CD8-positive, alpha-beta memory T cell (primary cell): ENCODE data around the gene AGBL4. TPM values are rescaled to one million over a fixed set of nuclear protein-coding genes. Genes with fewer than 3 reads are reported as not detected.
A peak's percentile ranks its signal among the peaks of the same experiment; 100 is the strongest.

ENCODE experiments used
- CTCF ChIA-PET: fragments of 350-600 bp; sonication (Branson Sonifier 250); formaldehyde crosslinking; loops from one replicate; lab custom pipeline; 2021; ENCODE audit warnings: antibody characterized with exemption; lab: Charles Lee
- POLR2A ChIA-PET: fragments of 350-600 bp; sonication (Branson Sonifier 250); formaldehyde crosslinking; loops from one replicate; lab custom pipeline; 2021; ENCODE audit warnings: antibody characterized with exemption; lab: Charles Lee
- DNase-seq, 5 donors: peaks; one replicate each; pipeline versions ENCODE4 v3.0.0 to v3.0.0-alpha.2; 2020 to 2022; ENCODE audit warnings: mixed read lengths in 1 of 5
- H3K27ac ChIP-seq: one replicate; pipeline ENCODE4 v1.7.0; 2013; ENCODE audit warnings: low read depth, mild to moderate bottlenecking, low read length, moderate library complexity
- H3K27me3 ChIP-seq: 2 replicates; pipeline ENCODE4 v1.7.0; 2013; ENCODE audit warnings: low read length, mild to moderate bottlenecking; ENCODE audit not compliant: insufficient read depth, poor library complexity, severe bottlenecking
- H3K36me3 ChIP-seq: 2 replicates; pipeline ENCODE4 v1.7.0; 2013; ENCODE audit warnings: mild to moderate bottlenecking, low read length, moderate library complexity; ENCODE audit not compliant: insufficient read depth
- H3K4me1 ChIP-seq: 2 replicates; pipeline ENCODE4 v1.7.0; 2013; ENCODE audit warnings: mild to moderate bottlenecking, low read length, moderate library complexity; ENCODE audit not compliant: insufficient read depth
- H3K4me3 ChIP-seq: 2 replicates; pipeline ENCODE4 v1.7.0; 2013; ENCODE audit warnings: mild to moderate bottlenecking, low read length
- H3K9me3 ChIP-seq: 2 replicates; pipeline ENCODE4 v1.7.0; 2013; ENCODE audit warnings: mild to moderate bottlenecking, low read length
- H3K27ac Mint-ChIP-seq, 8 donors: one replicate each; pipeline ENCODE4 v1.8.0; 2020 to 2021; ENCODE audit warnings: mixed read lengths in 8 of 8, mild to moderate bottlenecking in 6 of 8, inconsistent platforms in 3 of 8, moderate library complexity in 3 of 8
- H3K27me3 Mint-ChIP-seq, 2 donors: one replicate each; pipeline ENCODE4 v1.8.0; 2020 to 2021; ENCODE audit warnings: mixed read lengths in 2 of 2, mild to moderate bottlenecking in 1 of 2, moderate library complexity in 1 of 2
- H3K36me3 Mint-ChIP-seq, 3 donors: one replicate each; pipeline ENCODE4 v1.8.0; 2020 to 2021; ENCODE audit warnings: mixed read lengths in 3 of 3, inconsistent platforms in 1 of 3, mild to moderate bottlenecking in 1 of 3
- H3K4me1 Mint-ChIP-seq, 3 donors: one replicate each; pipeline ENCODE4 v1.8.0; 2020 to 2021; ENCODE audit warnings: mixed read lengths in 3 of 3, inconsistent platforms in 1 of 3, mild to moderate bottlenecking in 1 of 3
- H3K4me3 Mint-ChIP-seq, 7 donors: one replicate each; pipeline ENCODE4 v1.8.0; 2020 to 2021; ENCODE audit warnings: mixed read lengths in 7 of 7, mild to moderate bottlenecking in 6 of 7, moderate library complexity in 4 of 7, inconsistent platforms in 2 of 7
- H3K9me3 Mint-ChIP-seq, 5 donors: one replicate each; pipeline ENCODE4 v1.8.0; 2020 to 2022; ENCODE audit warnings: mixed read lengths in 5 of 5, mild to moderate bottlenecking in 3 of 5, moderate library complexity in 2 of 5, inconsistent platforms in 1 of 5
- polyA plus RNA-seq: library from polyadenylated mRNA; unstranded; fragments of 300-500 nt; fragmentation: Illumina TruSeq; gene quantifications from one replicate; pipeline ENCODE4 v1.2.3, GENCODE V29; 2021
- total RNA-seq, 2 experiments: library from RNA; stranded (reverse); gene quantifications; one replicate each; pipeline ENCODE4 v1.2.3, GENCODE V29; 2021

AGBL4 gene
- total and polyA plus RNA-seq, 3 experiments from 2014 or later = 0.22 TPM; not detected in 2

- Histone ChIP-seq H3K27ac (no peak overlapping the region), H3K9me3 (no peaks in the 10 kb centered on the region), H3K4me3 (no peak overlapping the region), H3K27me3 (no peaks in the 10 kb centered on the region), H3K36me3 (no peaks in the 10 kb centered on the region), H3K4me1 (no peaks in the 10 kb centered on the region)
- ChIA-PET CTCF (no interaction called here), POLR2A (no interaction called here)
- Mint-ChIP-seq H3K27ac (no peak overlapping the region), H3K4me1 (peaks cover 3 to 14% (median 9%) of the 10 kb centered on the region in 3 donors), H3K36me3 (no peaks in the 10 kb centered on the region), H3K9me3 (no peaks in the 10 kb centered on the region), H3K27me3 (no peaks in the 10 kb centered on the region), H3K4me3 (no peak overlapping the region)
- no peak for DNase-seq
These were observed 1298.3 kb downstream of the AGBL4 start for GRCh38 chr1:48725341-48726046.

GRCh38 chr1:48720929-48721328, 1302.8 kb downstream of the AGBL4 start:
- H3K9me3 Mint-ChIP-seq = peaks cover 0 to 2% (median 0%) of the 10 kb centered on the region in 5 donors
- POLR2A ChIA-PET = no interaction called here
- H3K36me3 Mint-ChIP-seq = no peaks in the 10 kb centered on the region
- H3K36me3 ChIP-seq = no peaks in the 10 kb centered on the region
- H3K9me3 ChIP-seq = no peaks in the 10 kb centered on the region
- no peak overlapping the region for H3K27ac ChIP-seq
- H3K4me1 ChIP-seq = no peaks in the 10 kb centered on the region
- no peak overlapping the region for H3K27ac Mint-ChIP-seq
- H3K27me3 Mint-ChIP-seq = no peaks in the 10 kb centered on the region
- H3K4me3 Mint-ChIP-seq = no peak overlapping the region
- no peaks in the 10 kb centered on the region for H3K4me1 Mint-ChIP-seq
- CTCF ChIA-PET = no interaction called here
- no peaks in the 10 kb centered on the region for H3K27me3 ChIP-seq
- DNase-seq = no peak
- no peak overlapping the region for H3K4me3 ChIP-seq

- no peak for DNase-seq
- Mint-ChIP-seq H3K4me1 (no peaks in the 10 kb centered on the region), H3K9me3 (peaks cover 0 to 2% (median 0%) of the 10 kb centered on the region in 5 donors), H3K27me3 (no peaks in the 10 kb centered on the region), H3K27ac (no peak overlapping the region), H3K4me3 (no peak overlapping the region), H3K36me3 (no peaks in the 10 kb centered on the region)
- no peak overlapping the region for H3K4me3 ChIP-seq
- no peaks in the 10 kb centered on the region for H3K36me3 ChIP-seq
- H3K9me3 ChIP-seq = no peaks in the 10 kb centered on the region
- ChIA-PET POLR2A (no interaction called here), CTCF (interaction anchor here (1.9 kb wide), 1 partner anchor 21 kb away, joined by 4 read pairs; no protein-coding TSS in a partner anchor)
- no peaks in the 10 kb centered on the region for H3K27me3 ChIP-seq
- H3K4me1 ChIP-seq = no peaks in the 10 kb centered on the region
- H3K27ac ChIP-seq = no peak overlapping the region
These were observed 1305.0 kb downstream of the AGBL4 start for GRCh38 chr1:48718705-48719104.

GRCh38 chr1:48718116-48718630, 1305.6 kb downstream of the AGBL4 start:
- H3K27ac Mint-ChIP-seq = no peak overlapping the region
- Histone ChIP-seq H3K27ac (no peak overlapping the region), H3K27me3 (no peaks in the 10 kb centered on the region), H3K4me3 (no peak overlapping the region), H3K4me1 (no peaks in the 10 kb centered on the region), H3K9me3 (no peaks in the 10 kb centered on the region), H3K36me3 (no peaks in the 10 kb centered on the region)
- H3K9me3 Mint-ChIP-seq = peaks cover 0 to 2% (median 0%) of the 10 kb centered on the region in 5 donors
- no peak for DNase-seq
- no peaks in the 10 kb centered on the region for H3K27me3 Mint-ChIP-seq
- H3K4me1 Mint-ChIP-seq = no peaks in the 10 kb centered on the region
- ChIA-PET CTCF (interaction anchor here (1.9 kb wide), 1 partner anchor 21 kb away, joined by 4 read pairs; no protein-coding TSS in a partner anchor), POLR2A (no interaction called here)
- no peak overlapping the region for H3K4me3 Mint-ChIP-seq
- H3K36me3 Mint-ChIP-seq = no peaks in the 10 kb centered on the region

- no peaks in the 10 kb centered on the region for H3K27me3 ChIP-seq
- H3K4me3 ChIP-seq = no peak overlapping the region
- Mint-ChIP-seq H3K27ac (no peak overlapping the region), H3K4me1 (no peaks in the 10 kb centered on the region), H3K9me3 (peaks cover 0 to 4% (median 0%) of the 10 kb centered on the region in 5 donors), H3K4me3 (no peak overlapping the region), H3K36me3 (no peaks in the 10 kb centered on the region), H3K27me3 (no peaks in the 10 kb centered on the region)
- H3K4me1 ChIP-seq = no peaks in the 10 kb centered on the region
- CTCF ChIA-PET = no interaction called here
- no peaks in the 10 kb centered on the region for H3K9me3 ChIP-seq
- no peaks in the 10 kb centered on the region for H3K36me3 ChIP-seq
- POLR2A ChIA-PET = no interaction called here
- no peak for DNase-seq
- H3K27ac ChIP-seq = no peak overlapping the region
These were observed 1306.7 kb downstream of the AGBL4 start for GRCh38 chr1:48717082-48717481.

GRCh38 chr1:48715921-48716320, 1307.8 kb downstream of the AGBL4 start:
- peaks cover 0 to 4% (median 0%) of the 10 kb centered on the region in 5 donors for H3K9me3 Mint-ChIP-seq
- no peak overlapping the region for H3K27ac ChIP-seq
- no peaks in the 10 kb centered on the region for H3K4me1 Mint-ChIP-seq
- no peaks in the 10 kb centered on the region for H3K36me3 Mint-ChIP-seq
- no peak overlapping the region for H3K4me3 ChIP-seq
- CTCF ChIA-PET = no interaction called here
- no peaks in the 10 kb centered on the region for H3K9me3 ChIP-seq
- H3K27me3 ChIP-seq = no peaks in the 10 kb centered on the region
- peaks cover 0 to 3% of the 10 kb centered on the region in 2 donors for H3K27me3 Mint-ChIP-seq
- no peaks in the 10 kb centered on the region for H3K36me3 ChIP-seq
- H3K4me1 ChIP-seq = no peaks in the 10 kb centered on the region
- H3K27ac Mint-ChIP-seq = peak overlapping the region in 1 of 8 donors; percentile 15
- POLR2A ChIA-PET = no interaction called here
- DNase-seq = no peak
- H3K4me3 Mint-ChIP-seq = no peak overlapping the region

- Histone ChIP-seq H3K9me3 (no peaks in the 10 kb centered on the region), H3K27me3 (no peaks in the 10 kb centered on the region), H3K4me1 (no peaks in the 10 kb centered on the region), H3K27ac (no peak overlapping the region), H3K36me3 (no peaks in the 10 kb centered on the region), H3K4me3 (no peak overlapping the region)
- no peak for DNase-seq
- POLR2A ChIA-PET = no interaction called here
- no peaks in the 10 kb centered on the region for H3K36me3 Mint-ChIP-seq
- H3K27ac Mint-ChIP-seq = no peak overlapping the region
- no peak overlapping the region for H3K4me3 Mint-ChIP-seq
- CTCF ChIA-PET = no interaction called here
- peaks cover 0 to 5% of the 10 kb centered on the region in 2 donors for H3K27me3 Mint-ChIP-seq
- H3K9me3 Mint-ChIP-seq = peaks cover 0 to 2% (median 0%) of the 10 kb centered on the region in 5 donors
- no peaks in the 10 kb centered on the region for H3K4me1 Mint-ChIP-seq
These were observed 1312.8 kb downstream of the AGBL4 start for GRCh38 chr1:48710915-48711314.

- H3K4me1 Mint-ChIP-seq = no peaks in the 10 kb centered on the region
- H3K4me3 ChIP-seq = no peak overlapping the region
- no peak overlapping the region for H3K4me3 Mint-ChIP-seq
- ChIA-PET CTCF (no interaction called here), POLR2A (no interaction called here)
- no peaks in the 10 kb centered on the region for H3K27me3 ChIP-seq
- no peaks in the 10 kb centered on the region for H3K36me3 ChIP-seq
- no peak overlapping the region for H3K27ac Mint-ChIP-seq
- no peak for DNase-seq
- H3K36me3 Mint-ChIP-seq = no peaks in the 10 kb centered on the region
- no peaks in the 10 kb centered on the region for H3K4me1 ChIP-seq
- peaks cover 0 to 5% of the 10 kb centered on the region in 2 donors for H3K27me3 Mint-ChIP-seq
- no peak overlapping the region for H3K27ac ChIP-seq
- no peaks in the 10 kb centered on the region for H3K9me3 ChIP-seq
- peaks cover 0 to 2% (median 0%) of the 10 kb centered on the region in 5 donors for H3K9me3 Mint-ChIP-seq
These were observed 1313.4 kb downstream of the AGBL4 start for GRCh38 chr1:48710318-48710717.
